Thoracic aorta (tissue), 2 donors: ENCODE measurements around the gene POLR3GL. TPM values are rescaled to one million over a fixed set of nuclear protein-coding genes. Genes with fewer than 3 reads are reported as not detected.

ENCODE experiments used
- ATAC-seq: fragments of 150-250 bp; one replicate; pipeline ENCODE4 v1.8.0; 2017; ENCODE audit warnings: low read depth; ENCODE audit not compliant: insufficient number of reproducible peaks, low FRiP score
- DNase-seq: peaks from one replicate; pipeline ENCODE4 v3.0.0-alpha.2; 2020; ENCODE audit warnings: low spot score
- H3K27ac ChIP-seq, 2 donors: fragments of 200-600 bp; sonication (generic); 1 replicate in 1 of 2; 2 replicates in 1 of 2; pipeline ENCODE4 v1.5.1; 2016; ENCODE audit warnings: mild to moderate bottlenecking in 2 of 2, moderate library complexity in 2 of 2
- H3K27me3 ChIP-seq: fragments of 200-600 bp; sonication (generic); replicated peaks from 2 replicates; pipeline ENCODE4 v1.6.0; 2016; ENCODE audit warnings: mild to moderate bottlenecking; ENCODE audit not compliant: insufficient read depth
- H3K36me3 ChIP-seq: fragments of 200-600 bp; sonication (generic); one replicate; pipeline ENCODE4 v1.5.1; 2016
- H3K4me1 ChIP-seq, 2 donors: fragments of 200-600 bp; sonication (generic); 1 replicate in 1 of 2; 2 replicates in 1 of 2; pipeline versions ENCODE4 v1.5.1 to v1.6.0; 2016; ENCODE audit warnings: low read depth in 2 of 2, mild to moderate bottlenecking in 1 of 2; ENCODE audit not compliant: control insufficient read depth in 1 of 2
- H3K4me3 ChIP-seq: fragments of 200-600 bp; sonication (generic); 2 replicates; pipeline ENCODE4 v1.5.1; 2016; ENCODE audit warnings: mild to moderate bottlenecking
- H3K9me3 ChIP-seq: fragments of 200-600 bp; sonication (generic); 2 replicates; pipeline ENCODE4 v1.5.1; 2016
- CTCF ChIP-seq: fragments of 200-600 bp; sonication (generic); IDR thresholded peaks from one replicate; pipeline ENCODE4 v1.5.1; 2019; ENCODE audit warnings: antibody characterized with exemption
- total RNA-seq, 2 donors: library from RNA; depleted of rRNA; stranded (reverse); fragments of >200 nt; gene quantifications; one replicate each; pipeline versions ENCODE4 v1.1.0 to v1.2.3, GENCODE V29; 2016

The POLR3GL gene
- total RNA-seq, 2 donors from 2014 or later: 16.9 TPM

DNA sequence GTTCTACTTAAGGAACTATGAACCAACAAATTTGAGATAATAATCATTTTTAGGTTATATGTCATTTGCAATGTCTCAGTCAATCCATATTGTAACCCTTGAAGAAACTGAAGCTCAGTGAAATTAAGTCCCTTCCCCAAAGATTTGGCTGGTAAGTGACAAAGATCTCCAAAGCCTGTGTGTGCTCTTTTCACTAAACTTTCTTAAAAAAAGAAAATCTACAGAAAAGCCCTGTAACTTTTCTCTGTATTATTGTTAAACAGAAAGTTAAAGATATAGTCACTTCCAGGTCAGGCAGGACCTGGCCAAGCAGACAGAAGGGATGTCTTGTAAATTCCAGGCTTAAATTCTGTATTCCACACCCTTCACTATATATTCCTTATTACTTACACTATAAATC lies 8.1 kb upstream of the POLR3GL start:
- Histone ChIP-seq H3K36me3 (no peaks in the 10 kb centered on the region), H3K27me3 (no peaks in the 10 kb centered on the region), H3K27ac (peak overlapping the region; percentile 82 to 93), H3K4me3 (peak overlapping the region; percentile 85), H3K9me3 (no peaks in the 10 kb centered on the region), H3K4me1 (peaks cover 31 to 62% of the 10 kb centered on the region in 2 donors)
- DNase-seq (no peak), ATAC-seq (no peak)
- TF ChIP-seq CTCF: no peak

DNA sequence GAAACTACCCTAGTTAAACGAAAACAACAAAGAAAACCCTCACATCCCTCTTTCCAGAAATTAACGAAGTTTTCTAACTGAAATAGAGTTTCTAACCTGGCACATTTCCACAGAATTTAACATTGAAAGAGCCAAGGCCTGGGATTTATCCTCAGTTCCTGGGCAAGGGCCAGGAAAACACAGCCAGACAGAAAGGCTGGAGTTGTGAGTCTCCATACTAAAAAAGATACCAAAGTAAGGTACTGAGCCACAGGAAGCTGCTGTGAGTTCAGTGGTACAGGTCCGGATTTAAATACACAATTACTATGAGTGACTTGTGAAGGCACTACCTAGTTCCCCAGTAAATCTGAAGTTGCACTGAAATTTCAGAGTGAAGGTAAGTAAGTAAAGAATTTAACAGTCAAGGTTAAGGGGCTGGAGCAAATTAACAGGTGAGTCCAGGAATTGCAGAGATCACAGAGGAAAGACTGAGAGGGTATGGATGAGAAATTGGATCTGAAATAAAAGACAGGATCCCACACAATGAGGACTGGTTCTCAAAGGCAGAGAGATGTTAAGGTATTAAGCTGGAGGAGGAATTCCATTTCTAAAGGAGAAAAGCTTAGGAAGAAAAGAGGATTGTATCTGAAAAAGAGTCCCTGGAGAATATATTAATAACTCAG lies 7.6 kb upstream of the POLR3GL start:
- H3K27me3 ChIP-seq: no peaks in the 10 kb centered on the region
- DNase-seq (no peak), ATAC-seq (no peak)
- H3K27ac ChIP-seq: peak overlapping the region; percentile 82 to 93
- H3K4me3 ChIP-seq: peak overlapping the region; percentile 85
- no peak for TF ChIP-seq CTCF
- H3K9me3 ChIP-seq: no peaks in the 10 kb centered on the region
- H3K36me3 ChIP-seq: no peaks in the 10 kb centered on the region
- peaks cover 27 to 56% of the 10 kb centered on the region in 2 donors for H3K4me1 ChIP-seq

DNA sequence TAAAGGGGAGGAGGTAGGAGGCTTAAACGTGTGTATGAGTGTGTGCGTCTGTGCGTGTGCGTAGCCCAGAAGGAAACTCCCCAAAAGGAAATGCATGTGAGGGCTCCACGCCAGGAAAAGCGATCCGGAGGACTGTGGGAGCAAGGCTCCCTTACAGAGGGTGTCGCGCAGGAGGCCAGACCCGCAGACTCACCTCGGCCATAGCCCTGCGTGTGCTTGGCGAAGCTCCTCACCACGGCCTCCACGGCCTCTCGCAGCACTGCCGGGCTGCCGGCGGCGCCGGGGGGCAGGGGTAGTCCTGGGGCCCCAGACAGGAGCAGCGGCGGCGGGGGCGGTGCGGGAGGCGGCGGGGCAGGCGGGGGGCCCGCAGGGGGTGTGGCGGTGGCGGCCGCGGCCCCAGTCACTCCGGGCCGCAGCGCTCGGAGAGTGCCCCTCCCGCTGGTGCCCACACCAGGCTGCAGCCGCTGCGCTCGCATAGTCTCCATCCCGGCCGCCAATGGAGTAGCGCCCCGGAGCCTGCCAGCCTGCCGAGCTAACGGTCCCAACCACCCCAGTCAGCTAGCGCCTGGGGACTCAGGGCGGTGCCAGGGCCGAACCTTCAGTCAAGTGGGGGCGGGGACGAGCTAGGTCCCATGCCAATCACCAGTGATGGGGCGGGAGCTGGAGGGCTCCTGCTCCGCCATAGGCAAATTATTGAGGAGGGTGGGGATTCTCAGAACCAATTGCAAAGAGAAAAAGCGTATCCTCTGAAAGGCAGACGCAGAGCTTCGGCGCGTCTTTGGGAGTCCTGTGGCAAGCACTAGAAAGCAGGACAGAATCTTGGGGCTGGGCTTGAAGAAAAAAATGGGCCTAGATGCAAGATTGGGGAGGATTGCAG lies 6.8 kb upstream of the POLR3GL start, which contains the start of gene LIX1L:
Gene LIX1L (minus strand): TSS at position 575 of the 877 bp plus-strand sequence. CDS start 90 bp downstream, at position 485.
- Histone ChIP-seq H3K27me3 (no peaks in the 10 kb centered on the region), H3K4me1 (peaks cover 29 to 53% of the 10 kb centered on the region in 2 donors), H3K36me3 (no peaks in the 10 kb centered on the region), H3K27ac (peak within 1 kb of the TSS; percentile 82 to 93), H3K4me3 (peak within 1 kb of the TSS; percentile 85), H3K9me3 (no peaks in the 10 kb centered on the region)
- DNase-seq (peak; percentile 91), ATAC-seq (peak; percentile 65)
- TF ChIP-seq CTCF: no peak

DNA sequence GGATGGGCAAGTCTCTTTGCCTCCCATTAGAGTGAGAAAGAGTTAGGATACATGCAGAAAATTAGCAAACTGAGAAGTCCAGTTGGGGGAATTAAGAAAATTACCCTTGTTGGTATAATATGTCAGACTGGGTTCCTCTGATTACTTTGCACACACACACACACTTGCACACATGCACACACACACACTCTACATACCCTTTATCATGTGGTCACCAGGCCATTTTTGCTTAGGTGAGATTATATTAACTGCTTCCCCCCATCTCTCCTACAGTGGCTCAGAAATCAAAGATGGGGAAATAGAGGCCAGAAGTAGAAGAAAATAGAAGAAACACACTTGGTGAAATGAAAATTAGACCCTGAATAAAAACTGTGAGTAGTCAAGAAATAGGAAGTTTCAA lies 5.8 kb upstream of the POLR3GL start:
- peaks cover 39 to 59% of the 10 kb centered on the region in 2 donors for H3K4me1 ChIP-seq
- H3K36me3 ChIP-seq: no peaks in the 10 kb centered on the region
- H3K27me3 ChIP-seq: no peaks in the 10 kb centered on the region
- H3K9me3 ChIP-seq: no peaks in the 10 kb centered on the region
- no peak overlapping the region for H3K4me3 ChIP-seq
- ATAC-seq (no peak), DNase-seq (no peak)
- no peak for TF ChIP-seq CTCF
- peak overlapping the region; percentile 93 to 96 for H3K27ac ChIP-seq

GRCh38 chr1:145959333-145959732 lies 5.2 kb upstream of the POLR3GL start:
- H3K9me3 ChIP-seq: no peaks in the 10 kb centered on the region
- peak overlapping the region; percentile 93 to 96 for H3K27ac ChIP-seq
- H3K4me3 ChIP-seq: no peak overlapping the region
- no peak for TF ChIP-seq CTCF
- DNase-seq: no peak
- no peaks in the 10 kb centered on the region for H3K27me3 ChIP-seq
- H3K4me1 ChIP-seq: peaks cover 38 to 56% of the 10 kb centered on the region in 2 donors
- no peaks in the 10 kb centered on the region for H3K36me3 ChIP-seq
- ATAC-seq: no peak
